HTERT RPE-1 (cell line): ENCODE results near the gene GATD1.

ENCODE experiments used
- in situ Hi-C: fragments of 300-500 bp; cut with MboI; formaldehyde crosslinking; loops from 4 replicates; pipeline ENCODE4 v1.14.3; 2020; ENCODE audit warnings: low sequenced_read_pairs

The GATD1 gene

GRCh38 chr11:729492-730074 lies 47.7 kb downstream of the GATD1 start:
- in situ Hi-C loops, result no loop called here

DNA sequence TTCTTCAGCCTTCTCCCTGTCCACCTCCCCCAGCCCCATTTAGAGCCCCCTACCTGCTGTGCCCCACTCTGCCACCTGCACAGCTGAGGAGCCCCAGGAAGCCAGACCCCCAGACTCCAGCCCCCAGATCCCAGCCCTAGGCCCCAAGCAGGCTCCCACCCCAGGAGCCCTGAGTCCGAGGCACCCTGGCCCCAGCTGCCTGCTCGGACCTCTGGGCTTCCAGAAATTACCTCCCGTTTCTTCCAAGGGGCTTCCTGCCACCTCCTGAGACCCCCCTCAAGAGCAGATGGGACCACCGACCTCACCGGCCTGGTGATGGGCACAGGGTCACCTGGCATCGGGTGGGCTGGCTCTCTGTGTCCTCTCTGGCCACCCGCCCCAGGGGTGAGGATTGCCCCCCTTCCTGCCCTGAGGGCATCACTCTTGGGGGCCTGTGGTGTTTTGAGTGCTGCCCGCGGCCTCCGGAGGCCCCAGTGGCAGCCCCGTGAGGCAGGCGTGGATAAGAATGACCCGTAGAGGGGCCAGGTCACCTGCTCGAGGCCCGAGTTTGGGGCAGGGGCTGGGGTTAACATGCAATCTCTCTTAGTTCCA lies 48.3 kb downstream of the GATD1 start:
- in situ Hi-C loops, result no loop called here

DNA sequence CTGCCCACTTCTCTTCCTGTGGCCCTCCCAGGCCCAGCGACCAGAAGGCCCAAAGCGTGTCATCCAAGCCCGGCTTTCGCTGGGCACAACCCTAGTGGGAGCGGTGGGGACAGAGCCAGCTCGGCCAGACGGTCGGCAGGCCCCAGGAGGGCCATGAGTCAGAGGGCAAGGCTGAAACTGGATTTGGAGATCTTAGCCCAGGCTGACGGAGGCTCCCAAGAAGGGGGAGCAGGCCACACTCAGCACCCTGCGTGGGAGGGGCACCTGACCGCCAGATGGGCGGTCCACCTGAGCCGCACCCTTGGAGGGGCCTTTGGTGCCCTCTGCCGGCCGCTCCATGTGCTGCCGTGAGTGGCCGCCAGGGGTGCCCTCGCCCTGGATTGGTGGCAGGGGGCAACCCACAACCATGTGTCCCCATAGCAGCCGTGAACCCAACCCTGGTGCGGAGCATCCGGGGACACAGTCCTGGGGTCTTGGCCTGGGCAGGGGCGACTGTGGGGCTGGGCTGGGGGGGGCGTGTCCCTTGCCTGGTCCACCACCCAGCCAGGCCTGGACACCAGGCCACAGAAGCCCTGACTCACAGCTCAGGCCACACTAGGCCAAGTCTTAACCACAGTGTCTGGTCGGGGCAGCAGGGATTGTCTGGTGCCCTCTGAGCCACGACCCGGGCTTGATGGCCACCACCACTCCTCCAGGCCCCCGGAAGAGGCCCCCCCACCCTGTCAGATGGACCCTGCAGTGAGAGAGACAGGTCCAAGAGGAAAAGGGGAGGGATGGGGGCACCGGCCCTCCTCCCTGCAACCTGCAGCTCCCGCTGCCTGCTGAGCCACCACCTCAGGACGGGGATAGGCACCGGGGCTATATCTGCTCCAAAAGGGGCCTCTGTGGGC lies 49.2 kb downstream of the GATD1 start:
- in situ Hi-C loops, result no loop called here

DNA sequence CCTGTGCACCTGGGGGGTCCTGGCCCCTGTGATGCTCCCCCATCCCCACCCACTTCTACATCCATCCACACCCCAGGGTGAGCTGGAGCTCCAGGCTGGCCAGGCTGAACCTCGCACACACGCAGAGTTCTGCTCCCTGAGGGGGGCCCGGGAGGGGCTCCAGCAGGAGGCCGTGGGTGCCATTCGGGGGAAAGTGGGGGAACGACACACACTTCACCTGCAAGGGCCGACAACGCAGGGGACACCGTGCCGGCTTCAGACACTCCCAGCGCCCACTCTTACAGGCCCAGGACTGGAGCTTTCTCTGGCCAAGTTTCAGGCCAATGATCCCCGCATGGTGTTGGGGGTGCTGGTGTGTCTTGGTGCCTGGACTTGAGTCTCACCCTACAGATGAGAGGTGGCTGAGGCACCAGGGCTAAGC lies 50.0 kb downstream of the GATD1 start:
- in situ Hi-C loops, result no loop called here

- in situ Hi-C loops, result no loop called here
Measured at GRCh38 chr11:726278-727220, 50.7 kb downstream of the GATD1 start.

DNA sequence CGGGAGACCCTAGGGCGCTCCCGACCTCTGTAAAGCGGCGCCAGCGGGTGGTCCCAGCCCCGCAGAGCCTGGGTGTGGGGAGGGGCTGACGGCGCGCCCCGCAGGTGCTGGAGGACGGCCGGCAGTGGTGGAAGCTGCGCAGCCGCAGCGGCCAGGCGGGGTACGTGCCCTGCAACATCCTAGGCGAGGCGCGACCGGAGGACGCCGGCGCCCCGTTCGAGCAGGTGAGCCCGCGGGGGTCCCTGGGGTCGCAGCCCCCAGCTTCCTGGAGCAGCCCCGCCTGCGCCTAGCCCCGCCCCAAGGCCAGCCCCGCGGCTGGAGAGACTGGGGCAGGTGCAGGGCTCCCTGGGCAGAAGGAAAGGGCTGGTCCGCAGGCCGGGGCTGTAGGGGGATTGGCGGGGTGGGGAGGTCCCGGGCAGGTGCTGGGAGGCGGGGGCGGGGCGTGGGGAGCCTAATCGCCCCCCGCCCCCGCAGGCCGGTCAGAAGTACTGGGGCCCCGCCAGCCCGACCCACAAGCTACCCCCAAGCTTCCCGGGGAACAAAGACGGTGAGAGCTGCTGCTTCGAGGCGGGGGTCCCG lies 51.6 kb downstream of the GATD1 start:
- in situ Hi-C loops, result no loop called here

- in situ Hi-C loops, result no loop called here
Measured at GRCh38 chr11:724778-725386, 52.4 kb downstream of the GATD1 start.

GRCh38 chr11:724049-724777 lies 53.1 kb downstream of the GATD1 start:
- in situ Hi-C loops, result no loop called here

DNA sequence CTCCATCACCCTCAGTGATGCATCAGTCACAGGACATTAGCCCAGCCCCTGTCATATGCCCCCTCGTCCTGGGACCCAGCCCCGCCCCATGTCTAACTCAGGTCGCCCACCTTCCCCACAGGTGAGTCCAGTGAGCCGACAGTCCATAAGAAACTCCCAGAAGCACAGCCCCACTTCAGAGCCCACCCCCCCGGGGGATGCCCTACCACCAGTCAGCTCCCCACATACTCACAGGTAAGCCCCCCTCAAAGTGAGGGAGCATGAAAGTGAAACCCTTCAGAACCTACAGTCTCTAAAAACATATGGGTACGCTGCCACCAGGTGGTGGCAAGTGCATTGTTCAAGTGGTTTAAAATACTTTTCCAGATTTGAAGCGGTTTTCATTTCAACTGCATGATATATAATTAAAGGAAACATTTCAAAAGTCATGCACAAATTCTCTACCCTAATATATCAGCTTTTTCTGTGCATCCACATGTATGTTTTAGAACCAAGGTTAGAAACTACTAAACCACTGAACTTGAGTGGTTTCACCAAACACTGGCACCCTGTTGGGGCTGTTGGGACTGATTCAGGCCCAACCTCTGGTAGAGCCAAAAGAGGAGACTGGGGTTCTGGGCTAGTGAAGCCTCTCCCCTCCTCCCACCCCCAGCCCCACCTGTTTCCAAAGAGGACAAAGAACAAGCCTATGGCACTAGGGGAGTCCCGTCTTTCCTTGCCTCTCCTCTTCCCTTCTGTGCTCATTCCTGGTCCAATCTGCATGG lies 54.0 kb downstream of the GATD1 start:
- in situ Hi-C loops, result no loop called here

DNA sequence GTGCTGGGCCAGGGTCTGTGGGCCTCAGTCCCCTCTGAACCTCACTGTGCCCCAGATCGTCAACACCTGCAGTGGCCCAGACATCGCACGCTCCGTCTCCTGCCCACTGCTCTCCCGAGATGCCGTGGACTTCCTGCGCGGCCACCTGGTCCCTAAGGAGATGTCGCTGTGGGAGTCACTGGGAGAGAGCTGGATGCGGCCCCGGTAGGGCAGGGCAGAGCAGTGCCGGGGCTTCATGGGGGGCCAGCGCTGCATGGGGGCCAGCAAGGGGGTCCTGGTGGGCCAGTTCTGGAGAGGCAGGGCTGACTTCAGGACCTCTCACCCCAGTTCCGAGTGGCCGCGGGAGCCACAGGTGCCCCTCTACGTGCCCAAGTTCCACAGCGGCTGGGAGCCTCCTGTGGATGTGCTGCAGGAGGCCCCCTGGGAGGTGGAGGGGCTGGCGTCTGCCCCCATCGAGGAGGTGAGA lies 54.9 kb downstream of the GATD1 start:
- in situ Hi-C loops, result no loop called here

DNA sequence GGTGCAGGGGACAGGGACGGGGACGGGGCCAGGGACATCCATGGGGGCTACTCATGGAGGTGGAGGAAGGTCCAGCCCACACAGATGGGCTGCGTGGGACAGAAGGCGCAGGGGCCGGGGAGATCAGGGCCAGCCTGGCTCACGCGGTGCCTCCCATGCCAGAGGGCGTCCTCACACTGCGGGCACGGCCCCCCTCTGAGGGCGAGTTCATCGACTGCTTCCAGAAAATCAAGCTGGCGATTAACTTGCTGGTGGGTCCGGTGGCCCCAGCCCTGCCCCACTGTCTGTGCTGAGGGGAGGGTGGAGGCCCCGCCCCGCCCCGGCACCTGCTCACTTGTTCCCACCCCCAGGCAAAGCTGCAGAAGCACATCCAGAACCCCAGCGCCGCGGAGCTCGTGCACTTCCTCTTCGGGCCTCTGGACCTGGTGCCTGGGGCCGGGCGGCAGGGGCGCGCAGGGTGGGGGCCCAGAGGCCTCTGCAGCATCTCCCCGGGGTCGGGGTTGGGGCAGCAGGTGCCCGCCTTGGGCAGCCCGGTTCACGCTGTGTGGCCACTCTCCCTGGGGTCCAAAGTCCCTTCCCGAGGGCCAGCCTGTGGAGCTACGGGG lies 55.4 kb downstream of the GATD1 start:
- in situ Hi-C loops, result no loop called here

DNA sequence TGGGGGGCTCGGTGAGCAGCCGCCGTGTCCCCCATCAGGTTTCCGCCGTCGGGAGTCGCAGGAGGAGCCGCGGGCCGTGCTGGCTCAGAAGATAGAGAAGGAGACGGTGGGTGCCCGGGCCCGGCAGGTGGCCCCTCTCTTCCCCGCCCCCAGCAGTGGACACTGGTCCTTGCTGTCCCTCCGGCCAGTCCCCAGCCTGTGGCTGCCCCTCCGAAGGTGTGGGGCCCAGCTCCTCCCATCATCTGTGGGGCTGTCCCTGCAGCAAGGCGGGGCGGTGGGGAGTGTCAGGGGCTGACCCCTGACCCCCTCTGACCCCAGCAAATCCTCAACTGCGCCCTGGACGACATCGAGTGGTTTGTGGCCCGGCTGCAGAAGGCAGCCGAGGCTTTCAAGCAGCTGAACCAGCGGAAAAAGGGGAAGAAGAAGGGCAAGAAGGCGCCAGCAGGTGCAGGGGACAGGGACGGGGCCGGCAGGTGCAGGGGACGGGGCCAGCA lies 56.0 kb downstream of the GATD1 start:
- in situ Hi-C loops, result no loop called here

- in situ Hi-C loops, result no loop called here
Measured at GRCh38 chr11:720642-721246, 56.5 kb downstream of the GATD1 start.

GRCh38 chr11:720017-720641 lies 57.2 kb downstream of the GATD1 start:
- in situ Hi-C loops, result no loop called here

GRCh38 chr11:719214-720016 lies 57.9 kb downstream of the GATD1 start:
- in situ Hi-C loops, result no loop called here
